ENCODE results near the gene ADAMTS18.

ADAMTS18 gene

DNA sequence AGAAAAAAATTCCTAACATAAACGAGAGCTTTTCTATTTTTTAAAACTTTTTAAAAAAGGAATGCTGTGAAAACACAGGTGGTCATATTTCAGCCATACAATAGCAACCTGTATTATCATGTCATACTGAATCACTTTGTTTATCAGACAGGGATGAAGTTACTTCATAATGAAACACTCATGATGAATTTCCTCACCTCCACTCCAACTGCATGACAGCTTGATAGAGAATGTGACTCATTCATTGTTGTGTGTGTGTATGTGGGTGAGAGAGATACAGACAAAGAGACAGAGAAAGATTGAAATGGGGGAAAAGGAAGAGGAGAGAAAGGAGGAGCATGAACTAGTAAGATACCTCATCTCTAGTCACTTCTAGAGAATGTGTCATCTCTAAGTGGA lies 126.7 kb downstream of the ADAMTS18 start:
- no peak overlapping the region for H3K27ac ChIP-seq (ENCODE audit: low read depth in 2 of 2, low read length in 2 of 2)
- no peaks in the 10 kb centered on the region for H3K4me1 ChIP-seq (ENCODE audit: control insufficient read depth in 2 of 2, insufficient read depth in 2 of 2, low read length in 2 of 2)
- H3K27me3 ChIP-seq (ENCODE audit: control insufficient read depth in 2 of 2, insufficient read depth in 2 of 2, low read length in 2 of 2) = peaks cover 0 to under 1% of the 10 kb centered on the region in 2 donors

DNA sequence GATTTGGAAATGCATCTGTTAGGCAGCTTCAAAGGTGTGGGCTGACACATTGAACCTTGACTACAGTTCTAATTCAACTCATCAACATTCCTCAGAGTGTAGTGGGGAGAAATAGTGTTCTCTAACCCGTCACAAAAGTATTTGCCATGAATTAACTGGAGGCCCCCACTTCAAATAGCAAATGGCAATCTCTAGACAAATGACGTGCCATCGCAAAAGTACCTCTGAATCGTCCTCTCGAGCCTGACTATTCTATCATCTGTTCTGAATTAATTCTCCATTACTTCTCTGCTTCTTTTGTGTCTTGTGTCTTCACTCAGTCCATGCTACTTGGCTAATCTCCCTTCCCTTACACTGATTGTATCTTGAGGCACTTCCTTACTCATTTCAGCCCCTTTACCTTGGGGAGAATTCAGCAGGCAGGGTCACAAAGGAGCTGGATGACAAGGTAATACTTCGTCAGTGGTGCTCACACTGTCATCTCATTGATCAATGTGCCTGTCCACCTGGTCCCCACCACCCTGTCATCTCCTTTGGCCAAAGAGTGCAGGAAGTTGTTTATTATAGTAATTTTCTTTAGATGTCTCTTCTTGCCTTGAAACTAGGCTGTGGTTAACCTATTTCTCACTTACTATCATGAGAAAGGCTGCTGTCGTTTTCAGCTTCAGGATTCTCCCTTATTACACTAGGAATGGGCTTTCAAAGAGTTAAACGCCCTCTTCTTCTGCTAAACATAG lies 127.2 kb downstream of the ADAMTS18 start:
- H3K9me3 ChIP-seq (ENCODE audit: control insufficient read depth in 2 of 2, low read length in 2 of 2) = no peaks in the 10 kb centered on the region
- no peak overlapping the region for H3K27ac ChIP-seq (ENCODE audit: low read depth in 2 of 2, low read length in 2 of 2)
- H3K36me3 ChIP-seq (ENCODE audit: control insufficient read depth in 2 of 2, insufficient read depth in 2 of 2, low read length in 2 of 2) = no peaks in the 10 kb centered on the region
- H3K9ac ChIP-seq (ENCODE audit: low read depth in 1 of 2, low read length in 2 of 2) = no peak overlapping the region
- no peak overlapping the region for H3K4me3 ChIP-seq (ENCODE audit: low read length in 2 of 2)
- H3K27me3 ChIP-seq (ENCODE audit: control insufficient read depth in 2 of 2, insufficient read depth in 2 of 2, low read length in 2 of 2) = peaks cover 0 to 6% of the 10 kb centered on the region in 2 donors
- H3K4me1 ChIP-seq (ENCODE audit: control insufficient read depth in 2 of 2, insufficient read depth in 2 of 2, low read length in 2 of 2) = no peaks in the 10 kb centered on the region

More for the DNA sequence above, 126.7 kb downstream of the ADAMTS18 start:
- H3K9me3 ChIP-seq (ENCODE audit: control insufficient read depth in 2 of 2, low read length in 2 of 2) = no peaks in the 10 kb centered on the region
- H3K36me3 ChIP-seq (ENCODE audit: control insufficient read depth in 2 of 2, insufficient read depth in 2 of 2, low read length in 2 of 2) = no peaks in the 10 kb centered on the region
- no peak overlapping the region for H3K4me3 ChIP-seq (ENCODE audit: low read length in 2 of 2)
- no peak overlapping the region for H3K9ac ChIP-seq (ENCODE audit: low read depth in 1 of 2, low read length in 2 of 2)

DNA sequence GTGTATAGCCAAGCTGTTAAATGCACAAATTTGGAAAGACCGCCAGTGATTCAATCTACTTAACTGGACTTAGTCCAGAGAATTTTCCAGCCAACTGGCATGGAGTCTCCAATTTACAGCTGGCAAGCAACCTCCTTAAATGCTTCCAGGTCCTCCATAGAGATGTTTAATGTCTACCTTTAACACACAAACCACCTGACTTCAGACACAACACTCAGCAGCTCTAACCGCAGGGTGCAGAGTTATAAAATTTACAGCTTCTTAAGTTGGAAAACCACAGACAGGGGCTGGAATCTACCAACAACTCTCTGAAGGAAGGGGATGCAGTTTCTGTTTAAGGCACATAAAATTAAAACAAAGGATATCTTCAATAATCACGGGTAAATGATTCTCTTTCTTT lies 128.8 kb downstream of the ADAMTS18 start:
- no peaks in the 10 kb centered on the region for H3K9me3 ChIP-seq (ENCODE audit: control insufficient read depth in 2 of 2, low read length in 2 of 2)
- H3K27me3 ChIP-seq (ENCODE audit: control insufficient read depth in 2 of 2, insufficient read depth in 2 of 2, low read length in 2 of 2) = peaks cover 0 to 9% of the 10 kb centered on the region in 2 donors
- H3K9ac ChIP-seq (ENCODE audit: low read depth in 1 of 2, low read length in 2 of 2) = no peak overlapping the region
- no peaks in the 10 kb centered on the region for H3K4me1 ChIP-seq (ENCODE audit: control insufficient read depth in 2 of 2, insufficient read depth in 2 of 2, low read length in 2 of 2)
- no peaks in the 10 kb centered on the region for H3K36me3 ChIP-seq (ENCODE audit: control insufficient read depth in 2 of 2, insufficient read depth in 2 of 2, low read length in 2 of 2)
- no peak overlapping the region for H3K27ac ChIP-seq (ENCODE audit: low read depth in 2 of 2, low read length in 2 of 2)
- no peak overlapping the region for H3K4me3 ChIP-seq (ENCODE audit: low read length in 2 of 2)

DNA sequence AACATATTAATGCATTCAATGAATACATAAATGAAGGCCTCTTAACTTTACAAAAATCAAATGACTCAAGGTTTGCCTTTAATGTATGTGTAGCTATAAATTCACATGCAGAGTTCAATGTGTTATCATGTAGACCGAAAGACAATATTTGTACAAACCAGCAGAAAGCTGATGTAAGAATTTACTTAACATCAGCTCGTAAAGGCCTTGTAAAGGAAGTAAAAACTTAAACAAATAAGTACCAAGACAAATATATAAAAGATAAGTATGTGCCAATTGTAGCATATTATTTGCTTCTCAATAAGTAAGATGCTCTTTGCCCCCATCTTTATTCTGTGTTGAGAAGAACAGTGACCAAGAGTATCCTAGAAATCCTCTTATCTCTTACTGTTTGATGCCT lies 130.0 kb downstream of the ADAMTS18 start:
- Histone ChIP-seq H3K27ac (ENCODE audit: low read depth in 2 of 2, low read length in 2 of 2) (no peak overlapping the region), H3K4me3 (ENCODE audit: low read length in 2 of 2) (no peak overlapping the region), H3K9ac (ENCODE audit: low read depth in 1 of 2, low read length in 2 of 2) (no peak overlapping the region), H3K27me3 (ENCODE audit: control insufficient read depth in 2 of 2, insufficient read depth in 2 of 2, low read length in 2 of 2) (peaks cover 0 to 13% of the 10 kb centered on the region in 2 donors), H3K4me1 (ENCODE audit: control insufficient read depth in 2 of 2, insufficient read depth in 2 of 2, low read length in 2 of 2) (no peaks in the 10 kb centered on the region), H3K36me3 (ENCODE audit: control insufficient read depth in 2 of 2, insufficient read depth in 2 of 2, low read length in 2 of 2) (no peaks in the 10 kb centered on the region), H3K9me3 (ENCODE audit: control insufficient read depth in 2 of 2, low read length in 2 of 2) (no peaks in the 10 kb centered on the region)

DNA sequence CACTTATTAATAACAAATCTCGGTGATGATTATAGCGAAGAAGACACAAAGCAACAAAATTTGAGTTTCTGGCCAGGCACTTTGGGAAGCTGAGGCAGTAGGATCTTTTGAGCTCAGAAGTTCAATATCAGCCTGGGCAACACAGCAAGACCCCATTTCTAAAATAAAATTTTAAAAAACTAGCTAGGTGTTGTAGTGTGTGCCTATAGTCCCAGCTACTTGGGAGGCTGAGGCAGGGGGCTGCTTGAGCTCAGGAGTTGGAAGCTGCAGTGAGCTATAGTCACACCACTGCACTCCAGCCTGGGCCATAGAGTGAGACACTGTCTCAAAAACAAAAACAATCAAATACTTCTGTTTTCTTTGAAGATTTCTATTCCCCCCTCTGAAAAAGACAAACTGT lies 130.7 kb downstream of the ADAMTS18 start:
- Histone ChIP-seq H3K27me3 (ENCODE audit: control insufficient read depth in 2 of 2, insufficient read depth in 2 of 2, low read length in 2 of 2) (peaks cover 0 to 13% of the 10 kb centered on the region in 2 donors), H3K36me3 (ENCODE audit: control insufficient read depth in 2 of 2, insufficient read depth in 2 of 2, low read length in 2 of 2) (no peaks in the 10 kb centered on the region), H3K27ac (ENCODE audit: low read depth in 2 of 2, low read length in 2 of 2) (no peak overlapping the region), H3K9me3 (ENCODE audit: control insufficient read depth in 2 of 2, low read length in 2 of 2) (no peaks in the 10 kb centered on the region), H3K4me1 (ENCODE audit: control insufficient read depth in 2 of 2, insufficient read depth in 2 of 2, low read length in 2 of 2) (no peaks in the 10 kb centered on the region), H3K9ac (ENCODE audit: low read depth in 1 of 2, low read length in 2 of 2) (no peak overlapping the region), H3K4me3 (ENCODE audit: low read length in 2 of 2) (no peak overlapping the region)

DNA sequence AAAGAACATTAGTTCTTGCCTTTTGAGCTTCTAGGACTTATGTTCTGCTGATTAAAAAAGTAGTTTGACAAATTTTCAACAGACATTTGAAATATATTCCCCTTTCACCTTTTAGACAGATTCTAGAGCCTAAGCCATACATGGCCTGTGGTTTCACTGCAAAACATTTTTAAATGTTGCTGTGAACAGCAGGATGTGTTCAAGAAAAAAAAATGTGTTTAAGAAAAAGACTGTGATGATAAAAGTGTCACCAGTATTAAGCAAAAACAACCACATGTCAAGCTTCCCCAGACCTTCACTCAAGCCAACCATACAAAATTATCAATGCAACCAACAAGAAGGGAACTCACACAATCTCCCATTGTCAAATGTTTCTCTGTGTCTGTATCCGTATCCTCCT lies 132.2 kb downstream of the ADAMTS18 start:
- peaks cover 0 to 18% of the 10 kb centered on the region in 2 donors for H3K27me3 ChIP-seq (ENCODE audit: control insufficient read depth in 2 of 2, insufficient read depth in 2 of 2, low read length in 2 of 2)
- H3K27ac ChIP-seq (ENCODE audit: low read depth in 2 of 2, low read length in 2 of 2) = no peak overlapping the region
- no peak overlapping the region for H3K9ac ChIP-seq (ENCODE audit: low read depth in 1 of 2, low read length in 2 of 2)
- no peaks in the 10 kb centered on the region for H3K4me1 ChIP-seq (ENCODE audit: control insufficient read depth in 2 of 2, insufficient read depth in 2 of 2, low read length in 2 of 2)
- no peak overlapping the region for H3K4me3 ChIP-seq (ENCODE audit: low read length in 2 of 2)
- no peaks in the 10 kb centered on the region for H3K9me3 ChIP-seq (ENCODE audit: control insufficient read depth in 2 of 2, low read length in 2 of 2)
- no peaks in the 10 kb centered on the region for H3K36me3 ChIP-seq (ENCODE audit: control insufficient read depth in 2 of 2, insufficient read depth in 2 of 2, low read length in 2 of 2)

DNA sequence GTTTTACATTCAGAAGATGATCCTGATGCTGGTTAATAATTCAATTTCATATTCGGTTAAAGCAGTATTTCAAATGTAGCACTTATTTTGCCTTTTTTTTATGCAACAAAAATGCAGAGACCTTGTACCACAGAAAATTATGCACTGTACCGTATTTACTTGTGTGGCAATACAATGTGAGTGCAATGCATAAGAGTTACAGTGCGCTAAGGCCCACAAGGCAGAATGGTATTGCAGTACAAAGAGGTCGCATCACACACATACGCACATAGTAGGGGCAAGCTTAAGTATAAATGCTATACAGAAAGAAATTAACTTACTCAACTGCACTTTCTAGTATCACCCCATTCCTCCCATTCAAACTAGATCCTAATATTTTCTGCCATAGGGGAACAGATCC lies 132.6 kb downstream of the ADAMTS18 start:
- Histone ChIP-seq H3K36me3 (ENCODE audit: control insufficient read depth in 2 of 2, insufficient read depth in 2 of 2, low read length in 2 of 2) (no peaks in the 10 kb centered on the region), H3K4me3 (ENCODE audit: low read length in 2 of 2) (no peak overlapping the region), H3K9ac (ENCODE audit: low read depth in 1 of 2, low read length in 2 of 2) (no peak overlapping the region), H3K9me3 (ENCODE audit: control insufficient read depth in 2 of 2, low read length in 2 of 2) (no peaks in the 10 kb centered on the region), H3K27me3 (ENCODE audit: control insufficient read depth in 2 of 2, insufficient read depth in 2 of 2, low read length in 2 of 2) (peaks cover 0 to 18% of the 10 kb centered on the region in 2 donors), H3K4me1 (ENCODE audit: control insufficient read depth in 2 of 2, insufficient read depth in 2 of 2, low read length in 2 of 2) (no peaks in the 10 kb centered on the region), H3K27ac (ENCODE audit: low read depth in 2 of 2, low read length in 2 of 2) (no peak overlapping the region)

DNA sequence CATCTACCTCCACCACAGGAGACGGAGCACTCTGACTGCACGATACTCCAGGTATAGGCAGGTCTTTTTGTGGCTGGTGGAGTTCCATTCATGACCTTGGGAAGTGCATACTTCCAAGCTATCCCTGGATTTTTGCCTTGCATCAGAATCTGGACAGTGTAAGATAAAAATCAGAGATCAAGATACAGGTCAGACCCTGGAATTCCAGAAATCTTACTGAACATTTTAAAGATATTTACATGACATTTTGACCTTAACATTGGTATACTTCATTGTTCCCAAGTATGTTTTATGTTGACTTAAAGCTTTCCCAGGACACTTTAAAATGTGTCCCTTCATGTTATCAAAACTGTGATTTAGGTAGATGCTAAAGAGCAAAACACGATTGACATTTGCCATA lies 134.6 kb downstream of the ADAMTS18 start:
- Histone ChIP-seq H3K9ac (ENCODE audit: low read depth in 1 of 2, low read length in 2 of 2) (no peak overlapping the region), H3K4me1 (ENCODE audit: control insufficient read depth in 2 of 2, insufficient read depth in 2 of 2, low read length in 2 of 2) (no peaks in the 10 kb centered on the region), H3K36me3 (ENCODE audit: control insufficient read depth in 2 of 2, insufficient read depth in 2 of 2, low read length in 2 of 2) (no peaks in the 10 kb centered on the region), H3K27ac (ENCODE audit: low read depth in 2 of 2, low read length in 2 of 2) (no peak overlapping the region), H3K4me3 (ENCODE audit: low read length in 2 of 2) (no peak overlapping the region), H3K27me3 (ENCODE audit: control insufficient read depth in 2 of 2, insufficient read depth in 2 of 2, low read length in 2 of 2) (peaks cover 0 to 18% of the 10 kb centered on the region in 2 donors), H3K9me3 (ENCODE audit: control insufficient read depth in 2 of 2, low read length in 2 of 2) (no peaks in the 10 kb centered on the region)

DNA sequence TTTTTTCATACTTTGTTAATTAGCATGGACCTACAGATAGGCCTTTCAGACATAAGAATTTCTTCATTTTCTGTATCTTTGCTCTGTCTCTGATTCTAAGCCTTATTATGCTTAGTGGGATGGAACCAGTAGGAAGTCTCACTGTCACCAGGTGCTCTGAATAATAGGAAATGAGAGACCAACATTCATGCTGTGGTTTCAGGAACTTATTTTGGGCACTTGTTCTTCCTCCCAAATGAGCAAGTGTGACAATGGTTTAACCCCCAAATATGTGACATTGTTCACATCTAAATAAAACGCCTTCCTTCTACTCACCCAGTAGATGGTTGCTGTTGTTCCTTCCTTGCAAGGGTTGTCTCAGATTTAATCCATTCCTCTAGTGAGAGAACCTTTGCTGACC lies 135.4 kb downstream of the ADAMTS18 start:
- Histone ChIP-seq H3K4me3 (ENCODE audit: low read length in 2 of 2) (no peak overlapping the region), H3K9ac (ENCODE audit: low read depth in 1 of 2, low read length in 2 of 2) (no peak overlapping the region), H3K36me3 (ENCODE audit: control insufficient read depth in 2 of 2, insufficient read depth in 2 of 2, low read length in 2 of 2) (no peaks in the 10 kb centered on the region), H3K4me1 (ENCODE audit: control insufficient read depth in 2 of 2, insufficient read depth in 2 of 2, low read length in 2 of 2) (no peaks in the 10 kb centered on the region), H3K27ac (ENCODE audit: low read depth in 2 of 2, low read length in 2 of 2) (no peak overlapping the region), H3K9me3 (ENCODE audit: control insufficient read depth in 2 of 2, low read length in 2 of 2) (no peaks in the 10 kb centered on the region), H3K27me3 (ENCODE audit: control insufficient read depth in 2 of 2, insufficient read depth in 2 of 2, low read length in 2 of 2) (peaks cover under 1 to 21% of the 10 kb centered on the region in 2 donors)

DNA sequence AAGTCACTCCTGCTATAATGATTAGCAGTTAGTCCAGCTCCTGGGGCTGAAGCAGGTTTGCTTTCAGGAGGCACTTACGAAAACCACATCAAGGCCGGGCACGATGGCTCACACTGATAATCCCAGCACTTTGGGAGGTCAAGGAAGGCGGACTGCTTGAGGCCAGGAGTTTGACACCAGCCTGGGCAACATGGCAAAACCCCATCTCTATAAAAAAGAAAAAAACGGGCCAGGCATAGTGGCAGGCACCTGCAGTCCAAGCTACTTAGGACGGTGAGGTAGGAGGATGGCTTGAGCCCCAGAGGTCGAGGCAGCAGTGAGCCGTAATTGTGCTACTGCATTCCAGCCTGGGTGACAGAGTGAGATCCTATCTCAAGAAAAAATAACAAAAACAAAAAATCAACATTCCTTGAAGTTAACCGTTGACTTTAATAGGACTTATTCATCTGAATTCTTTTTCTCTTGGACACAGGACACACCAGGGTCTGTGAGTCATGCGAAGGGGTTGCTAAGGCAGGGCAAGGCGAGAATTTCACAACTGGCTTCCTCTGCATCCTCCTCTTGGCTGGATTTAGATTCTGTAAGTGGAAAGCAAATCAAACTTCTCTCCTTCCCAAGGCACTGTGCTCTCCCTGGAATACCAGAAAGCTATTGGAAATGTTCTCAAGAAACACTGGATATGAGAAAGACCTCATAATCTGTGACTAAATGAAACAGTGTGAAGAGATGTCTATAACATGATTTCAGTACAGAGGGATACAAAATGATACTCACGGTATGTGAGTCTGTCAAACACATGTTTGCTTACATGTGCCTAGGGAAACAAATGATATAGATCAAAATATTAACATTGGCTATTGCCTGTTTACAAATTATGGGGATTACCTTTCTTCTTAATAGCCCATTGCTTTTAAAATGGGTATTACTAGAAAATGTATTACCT lies 136.1 kb downstream of the ADAMTS18 start:
- Histone ChIP-seq H3K4me3 (ENCODE audit: low read length in 2 of 2) (no peak overlapping the region), H3K27me3 (ENCODE audit: control insufficient read depth in 2 of 2, insufficient read depth in 2 of 2, low read length in 2 of 2) (peaks cover 4 to 23% of the 10 kb centered on the region in 2 donors), H3K27ac (ENCODE audit: low read depth in 2 of 2, low read length in 2 of 2) (no peak overlapping the region), H3K36me3 (ENCODE audit: control insufficient read depth in 2 of 2, insufficient read depth in 2 of 2, low read length in 2 of 2) (no peaks in the 10 kb centered on the region), H3K9me3 (ENCODE audit: control insufficient read depth in 2 of 2, low read length in 2 of 2) (no peaks in the 10 kb centered on the region), H3K9ac (ENCODE audit: low read depth in 1 of 2, low read length in 2 of 2) (no peak overlapping the region), H3K4me1 (ENCODE audit: control insufficient read depth in 2 of 2, insufficient read depth in 2 of 2, low read length in 2 of 2) (no peaks in the 10 kb centered on the region)
